Dendritic cell treated with granulocyte-macrophage colony-stimulating factor and Interleukin-4, amounts not matched to agents 40 ng/mL and 50 ng/mL, for 4 days (primary cell): ENCODE measurements around the gene C1orf216.
"Not testable (repeated sequence)": the region's sequence is repeated elsewhere in the genome, so short reads cannot be mapped to it uniquely, and the experiment has no call there.

ENCODE experiments used
- H3K27ac Mint-ChIP-seq: one replicate; pipeline ENCODE4 v1.8.0; 2022; ENCODE audit warnings: mild to moderate bottlenecking, mixed read lengths
- H3K27me3 Mint-ChIP-seq: one replicate; pipeline ENCODE4 v1.8.0; 2022; ENCODE audit warnings: mild to moderate bottlenecking, mixed read lengths
- H3K36me3 Mint-ChIP-seq: one replicate; pipeline ENCODE4 v1.8.0; 2022; ENCODE audit warnings: low read depth, mixed read lengths
- H3K4me1 Mint-ChIP-seq: one replicate; pipeline ENCODE4 v1.8.0; 2022; ENCODE audit warnings: low read depth, mixed read lengths
- H3K4me3 Mint-ChIP-seq: one replicate; pipeline ENCODE4 v1.8.0; 2022; ENCODE audit warnings: mild to moderate bottlenecking, moderate library complexity, mixed read lengths
- H3K9me3 Mint-ChIP-seq: one replicate; pipeline ENCODE4 v1.8.0; 2022; ENCODE audit warnings: mixed read lengths
- intact Hi-C: fragments of 100-400 bp; cut with micrococcal nuclease; formaldehyde crosslinking; loops from one replicate; pipeline ENCODE4 v1.15.0; 2022

C1orf216 gene

GRCh38 chr1:35690103-35690502 lies 28.6 kb downstream of the C1orf216 start:
- H3K27ac Mint-ChIP-seq, H3K9me3 Mint-ChIP-seq, intact Hi-C loops, H3K36me3 Mint-ChIP-seq, H3K4me1 Mint-ChIP-seq, H3K4me3 Mint-ChIP-seq: not testable (repeated sequence)
- peaks cover 30% of the 10 kb centered on the region for H3K27me3 Mint-ChIP-seq

- H3K27ac Mint-ChIP-seq, result no peak overlapping the region
- no peaks in the 10 kb centered on the region for H3K9me3 Mint-ChIP-seq
- peaks cover 27% of the 10 kb centered on the region for H3K27me3 Mint-ChIP-seq
- peaks cover 9% of the 10 kb centered on the region for H3K4me1 Mint-ChIP-seq
- intact Hi-C loops, result no loop called here
- H3K36me3 Mint-ChIP-seq, result no peaks in the 10 kb centered on the region
- no peak overlapping the region for H3K4me3 Mint-ChIP-seq
These were observed 30.5 kb downstream of the C1orf216 start for GRCh38 chr1:35688161-35688560.

- Mint-ChIP-seq H3K4me1 (peaks cover 14% of the 10 kb centered on the region), H3K4me3 (peak overlapping the region; percentile 1), H3K9me3 (no peaks in the 10 kb centered on the region), H3K27ac (no peak overlapping the region), H3K27me3 (peaks cover 20% of the 10 kb centered on the region), H3K36me3 (no peaks in the 10 kb centered on the region)
- intact Hi-C loops, result no loop called here
These were observed 35.7 kb downstream of the C1orf216 start for GRCh38 chr1:35683012-35683411.

GRCh38 chr1:35680271-35680670 lies 38.4 kb downstream of the C1orf216 start:
- intact Hi-C loops, result no loop called here
- Mint-ChIP-seq H3K27ac (no peak overlapping the region), H3K9me3 (no peaks in the 10 kb centered on the region), H3K27me3 (peaks cover 18% of the 10 kb centered on the region), H3K4me3 (no peak overlapping the region), H3K4me1 (peaks cover 29% of the 10 kb centered on the region), H3K36me3 (no peaks in the 10 kb centered on the region)

- peak overlapping the region; percentile 19 for H3K27ac Mint-ChIP-seq
- no peaks in the 10 kb centered on the region for H3K36me3 Mint-ChIP-seq
- no peak overlapping the region for H3K4me3 Mint-ChIP-seq
- intact Hi-C loops, result no loop called here
- H3K27me3 Mint-ChIP-seq, result peaks cover 18% of the 10 kb centered on the region
- no peaks in the 10 kb centered on the region for H3K9me3 Mint-ChIP-seq
- peaks cover 18% of the 10 kb centered on the region for H3K4me1 Mint-ChIP-seq
These were observed 42.9 kb downstream of the C1orf216 start for GRCh38 chr1:35675773-35676172.

- H3K4me1 Mint-ChIP-seq, result peaks cover 18% of the 10 kb centered on the region
- H3K9me3 Mint-ChIP-seq, result no peaks in the 10 kb centered on the region
- no peaks in the 10 kb centered on the region for H3K36me3 Mint-ChIP-seq
- no peak overlapping the region for H3K4me3 Mint-ChIP-seq
- intact Hi-C loops, result no loop called here
- no peak overlapping the region for H3K27ac Mint-ChIP-seq
- H3K27me3 Mint-ChIP-seq, result peaks cover 13% of the 10 kb centered on the region
These were observed 44.6 kb downstream of the C1orf216 start for GRCh38 chr1:35674111-35674510.

- Mint-ChIP-seq H3K27me3 (peaks cover 15% of the 10 kb centered on the region), H3K4me1 (peaks cover 17% of the 10 kb centered on the region), H3K9me3 (no peaks in the 10 kb centered on the region), H3K36me3 (no peaks in the 10 kb centered on the region), H3K27ac (no peak overlapping the region), H3K4me3 (no peak overlapping the region)
- intact Hi-C loops, result no loop called here
These were observed 46.6 kb downstream of the C1orf216 start for GRCh38 chr1:35672116-35672515.

- no peaks in the 10 kb centered on the region for H3K4me1 Mint-ChIP-seq
- no peaks in the 10 kb centered on the region for H3K9me3 Mint-ChIP-seq
- peaks cover 17% of the 10 kb centered on the region for H3K27me3 Mint-ChIP-seq
- intact Hi-C loops, result no loop called here
- no peak overlapping the region for H3K27ac Mint-ChIP-seq
- no peak overlapping the region for H3K4me3 Mint-ChIP-seq
- no peaks in the 10 kb centered on the region for H3K36me3 Mint-ChIP-seq
These were observed 50.2 kb downstream of the C1orf216 start for GRCh38 chr1:35668506-35668905.

- no peaks in the 10 kb centered on the region for H3K36me3 Mint-ChIP-seq
- H3K27me3 Mint-ChIP-seq, result peaks cover 16% of the 10 kb centered on the region
- H3K4me3 Mint-ChIP-seq, result no peak overlapping the region
- H3K9me3 Mint-ChIP-seq, result no peaks in the 10 kb centered on the region
- no peaks in the 10 kb centered on the region for H3K4me1 Mint-ChIP-seq
- intact Hi-C loops, result no loop called here
- no peak overlapping the region for H3K27ac Mint-ChIP-seq
These were observed 51.8 kb downstream of the C1orf216 start for GRCh38 chr1:35666916-35667315.

- Mint-ChIP-seq H3K4me1 (no peaks in the 10 kb centered on the region), H3K27ac (no peak overlapping the region), H3K27me3 (peaks cover 12% of the 10 kb centered on the region), H3K4me3 (no peak overlapping the region), H3K9me3 (no peaks in the 10 kb centered on the region), H3K36me3 (no peaks in the 10 kb centered on the region)
- intact Hi-C loops, result no loop called here
These were observed 52.5 kb downstream of the C1orf216 start for GRCh38 chr1:35666216-35666615.
